IMR-90 (cell line): ENCODE results near the gene CDK6. TPM values are rescaled to one million over a fixed set of nuclear protein-coding genes. Genes with fewer than 3 reads are reported as not detected.

Experiments
- ATAC-seq: fragments of 200-7000 bp; cut with Tn5 transposase; 2 replicates; pipeline ENCODE4 v1.9.1; 2020; ENCODE audit warnings: low read depth, mild to moderate bottlenecking, moderate library complexity
- BruUV-seq: library from RNA; stranded (reverse); fragments of 400-500 nt; replicated peaks from 2 replicates; lab custom pipeline; 2021; lab: Mats Ljungman, UMichigan
- CTCF ChIA-PET: fragments of 300-600 bp; formaldehyde crosslinking; extraction: SDS; loops from one replicate; lab custom pipeline; 2021; ENCODE audit warnings: antibody characterized with exemption; lab: Yijun Ruan, JAX
- POLR2A ChIA-PET: fragments of 300-600 bp; sonication (Branson Sonifier 250); formaldehyde crosslinking; loops from one replicate; lab custom pipeline; 2022; ENCODE audit warnings: antibody characterized with exemption; ENCODE audit not compliant: unreplicated experiment; lab: Charles Lee
- DNase-seq: peaks from one replicate; pipeline ENCODE4 v3.0.0; 2013
- H2AFZ ChIP-seq: replicated peaks from 2 replicates; pipeline ENCODE3; 2013; ENCODE audit warnings: low read length, mild to moderate bottlenecking; ENCODE audit not compliant: poor library complexity
- H2AK5ac ChIP-seq: 2 replicates; pipeline ENCODE4 v1.6.1; 2013; ENCODE audit warnings: low read depth, low read length, inconsistent platforms
- H2AK9ac ChIP-seq: replicated peaks from 2 replicates; pipeline ENCODE3; 2013; ENCODE audit warnings: mild to moderate bottlenecking, low read depth, low read length, moderate library complexity; ENCODE audit not compliant: poor library complexity
- H2BK120ac ChIP-seq: 2 replicates; pipeline ENCODE4 v1.6.1; 2013; ENCODE audit warnings: low read depth, low read length, inconsistent platforms
- H2BK15ac ChIP-seq: 3 replicates; pipeline ENCODE4 v1.6.1; 2013; ENCODE audit warnings: low read depth, low read length, inconsistent platforms
- H2BK20ac ChIP-seq: 2 replicates; pipeline ENCODE4 v1.6.1; 2013; ENCODE audit warnings: low read depth, mild to moderate bottlenecking, inconsistent platforms, low read length, moderate library complexity
- H2BK5ac ChIP-seq: 2 replicates; pipeline ENCODE4 v1.6.1; 2013; ENCODE audit warnings: mild to moderate bottlenecking, low read depth, low read length, inconsistent platforms; ENCODE audit not compliant: poor library complexity, severe bottlenecking
- H3K14ac ChIP-seq: replicated peaks from 2 replicates; pipeline ENCODE4 v1.6.1; 2013; ENCODE audit warnings: low read depth, low read length, inconsistent platforms
- H3K18ac ChIP-seq: 2 replicates; pipeline ENCODE4 v1.6.1; 2013; ENCODE audit warnings: low read depth, low read length, control low read depth
- H3K23ac ChIP-seq: 2 replicates; pipeline ENCODE4 v1.6.1; 2013; ENCODE audit warnings: low read depth, low read length, inconsistent platforms
- H3K27ac ChIP-seq: 2 replicates; pipeline ENCODE4 v1.5.1; 2013; ENCODE audit warnings: mild to moderate bottlenecking, control low read depth, low read length; ENCODE audit not compliant: insufficient read depth
- H3K27me3 ChIP-seq: 2 replicates; pipeline ENCODE4 v1.6.1; 2013; ENCODE audit warnings: low read length; ENCODE audit not compliant: control insufficient read depth, insufficient read depth
- H3K36me3 ChIP-seq: 2 replicates; pipeline ENCODE4 v1.6.1; 2013; ENCODE audit warnings: low read length, mixed read lengths; ENCODE audit not compliant: control insufficient read depth, insufficient read depth
- H3K4ac ChIP-seq: 2 replicates; pipeline ENCODE4 v1.6.1; 2013; ENCODE audit warnings: low read depth, low read length, inconsistent platforms
- H3K4me1 ChIP-seq: 2 replicates; pipeline ENCODE4 v1.6.1; 2013; ENCODE audit warnings: low read length, mixed read lengths; ENCODE audit not compliant: control insufficient read depth, insufficient read depth
- H3K4me2 ChIP-seq: 2 replicates; pipeline ENCODE4 v1.6.1; 2013; ENCODE audit warnings: low read depth, mild to moderate bottlenecking, control low read depth, low read length, moderate library complexity
- H3K4me3 ChIP-seq: 2 replicates; pipeline ENCODE4 v1.5.1; 2013; ENCODE audit warnings: low read depth, mild to moderate bottlenecking, control low read depth, low read length, moderate library complexity; ENCODE audit not compliant: insufficient read depth
- H3K56ac ChIP-seq: 2 replicates; pipeline ENCODE4 v1.6.1; 2013; ENCODE audit warnings: low read length, inconsistent platforms; ENCODE audit not compliant: insufficient read depth; ENCODE audit errors: extremely low read depth
- H3K79me1 ChIP-seq, 2 experiments: 2 replicates each; pipeline ENCODE4 v1.6.1; 2013; ENCODE audit warnings: low read length in 2 of 2, inconsistent platforms in 1 of 2, low read depth in 1 of 2
- H3K9ac ChIP-seq: 2 replicates; pipeline ENCODE4 v1.6.1; 2013; ENCODE audit warnings: low read depth, low read length, control low read depth
- H3K9me1 ChIP-seq: 2 replicates; pipeline ENCODE4 v1.6.1; 2013; ENCODE audit warnings: low read length, inconsistent platforms; ENCODE audit not compliant: insufficient read depth
- H3K9me3 ChIP-seq: 2 replicates; pipeline ENCODE4 v1.6.1; 2013; ENCODE audit warnings: low read length; ENCODE audit not compliant: control insufficient read depth, insufficient read depth
- H4K20me1 ChIP-seq: 2 replicates; pipeline ENCODE4 v1.6.1; 2013; ENCODE audit warnings: low read length, inconsistent platforms; ENCODE audit not compliant: insufficient read depth
- H4K5ac ChIP-seq: 2 replicates; pipeline ENCODE4 v1.6.1; 2013; ENCODE audit warnings: mild to moderate bottlenecking, low read depth, low read length, control low read depth
- H4K8ac ChIP-seq, 2 experiments: 2 replicates each; pipeline ENCODE4 v1.6.1; 2013; ENCODE audit warnings: low read depth in 2 of 2, low read length in 2 of 2, control low read depth in 1 of 2, inconsistent platforms in 1 of 2
- H4K91ac ChIP-seq: 2 replicates; pipeline ENCODE4 v1.6.1; 2013; ENCODE audit warnings: low read depth, low read length, inconsistent platforms; ENCODE audit not compliant: insufficient read depth
- CHD1 ChIP-seq: IDR thresholded peaks from 2 replicates; pipeline ENCODE4 v1.6.1; 2012; ENCODE audit warnings: low read depth, low read length, improper control_type of control experiment
- MXI1 ChIP-seq: IDR thresholded peaks from 2 replicates; pipeline ENCODE4 v1.6.1; 2012; ENCODE audit warnings: low read depth, mild to moderate bottlenecking, low read length, moderate library complexity, borderline replicate concordance
- NFE2L2 ChIP-seq: fragments of 150-350 bp; IDR thresholded peaks from 2 replicates; pipeline ENCODE4 v1.6.1; 2016; ENCODE audit warnings: low read depth, mild to moderate bottlenecking, low read length
- RCOR1 ChIP-seq: IDR thresholded peaks from 2 replicates; pipeline ENCODE4 v1.6.1; 2012; ENCODE audit warnings: mild to moderate bottlenecking, low read length, improper control_type of control experiment; ENCODE audit not compliant: insufficient replicate concordance
- RFX5 ChIP-seq: IDR thresholded peaks from 2 replicates; pipeline ENCODE4 v1.8.0; 2012; ENCODE audit warnings: low read depth, mild to moderate bottlenecking, low read length, moderate library complexity
- SMC3 ChIP-seq: fragments of 150-350 bp; IDR thresholded peaks from 2 replicates; pipeline ENCODE4 v1.6.1; 2016; ENCODE audit warnings: low read depth, mild to moderate bottlenecking, antibody characterized with exemption, low read length, moderate library complexity
- WGBS, 2 experiments: methylation state at CpG; one replicate each; pipeline versions ENCODE4 v1.1.5 to v1.1.7; 2013; ENCODE audit warnings: missing lambda C conversion rate in 2 of 2; ENCODE audit not compliant: insufficient read length in 1 of 2; ENCODE audit errors: extremely low coverage in 2 of 2; 5-methylcytosine and 5-hydroxymethylcytosine counted together
- dilution Hi-C: fragments of 300-500 bp; cut with HindIII; formaldehyde crosslinking; loops from one replicate; pipeline ENCODE4 v1.14.3; 2018; ENCODE audit warnings: low sequenced_read_pairs; ENCODE audit not compliant: unreplicated experiment
- in situ Hi-C: fragments of 300-500 bp; cut with MboI; formaldehyde crosslinking; loops from 3 replicates; pipeline ENCODE4 v1.14.3; 2019; ENCODE audit warnings: low sequenced_read_pairs, inconsistent platforms, mixed read lengths
- intact Hi-C: fragments of 100-400 bp; cut with micrococcal nuclease; formaldehyde crosslinking; loops from 2 replicates; pipeline ENCODE4 v1.10.0; 2022
- polyA plus RNA-seq, 3 experiments: library from polyadenylated mRNA; depleted of rRNA; stranded (reverse); fragments of >200 nt; gene quantifications; 2 replicates each; pipeline ENCODE4 v1.2.3, GENCODE V29; 2012; ENCODE audit warnings: low replicate concordance in 1 of 3
- total RNA-seq: library from RNA; depleted of rRNA; stranded (reverse); fragments of >200 nt; gene quantifications from 2 replicates; pipeline ENCODE4 v1.2.3, GENCODE V29; 2012
- TF ChIP-seq, protein P1 (sequence below): fragments of 150-350 bp; IDR thresholded peaks from 2 replicates; pipeline ENCODE4 v1.6.1; 2016; ENCODE audit warnings: low read depth, mild to moderate bottlenecking, low read length, moderate library complexity, borderline replicate concordance

Gene CDK6
- total and polyA plus RNA-seq, 2 of the 4 experiments (the other 2 are of a cell fraction), result 21.5 to 195 TPM

DNA sequence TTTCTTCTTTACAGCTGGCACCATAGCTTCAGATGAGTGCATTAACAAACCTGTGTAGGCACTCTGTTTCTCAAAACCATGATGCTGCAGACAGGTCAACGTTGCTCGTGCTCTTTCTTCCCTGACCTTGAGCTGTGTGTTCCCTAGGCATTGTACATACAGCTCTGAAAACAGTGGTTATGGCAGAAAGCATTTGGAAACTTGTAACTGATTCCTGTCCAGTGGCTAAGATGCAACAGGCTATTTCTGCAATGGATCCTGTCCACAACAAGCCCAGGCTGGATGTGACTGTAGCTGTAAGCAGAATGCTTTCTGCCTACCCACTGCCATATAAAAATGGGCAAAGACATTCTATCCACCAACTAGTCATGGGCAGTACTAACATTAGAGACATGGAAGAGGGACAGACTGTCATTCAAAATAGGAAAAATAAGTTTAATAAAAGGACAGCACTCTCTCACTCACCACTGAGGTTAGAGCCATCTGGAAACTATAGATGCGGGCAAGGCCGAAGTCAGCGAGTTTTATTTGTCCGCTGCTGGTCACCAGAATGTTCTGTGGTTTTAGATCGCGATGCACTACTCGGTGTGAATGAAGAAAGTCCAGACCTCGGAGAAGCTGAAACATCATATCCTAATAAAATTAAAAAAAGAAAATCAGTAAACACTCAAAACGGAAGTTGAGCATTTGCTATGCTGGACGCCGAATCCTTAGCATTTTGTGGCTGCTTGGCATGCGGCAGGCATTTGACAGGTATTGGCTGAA, 111.0 kb downstream of the CDK6 start:
- Histone ChIP-seq H4K91ac (no peak overlapping the region), H3K23ac (no peak overlapping the region), H2AK9ac (no peak overlapping the region), H2AK5ac (no peak overlapping the region; the same call in 1 of the 2 replicates), H3K4me1 (peaks cover 8% of the 10 kb centered on the region), H4K20me1 (peaks cover 29% of the 10 kb centered on the region; the same call in 1 of the 2 replicates), H2AFZ (no peak overlapping the region), H4K5ac (no peak overlapping the region), H3K4ac (no peak overlapping the region), H4K8ac (no peak overlapping the region), H2BK5ac (peak overlapping the region; percentile 2), H3K9me1 (peaks cover 14% of the 10 kb centered on the region), H3K9ac (no peak overlapping the region), H3K18ac (no peak overlapping the region), H3K27ac (no peak overlapping the region), H3K4me2 (no peak overlapping the region), H3K14ac (no peak overlapping the region), H3K79me1 (peaks cover 41 to 71% of the 10 kb centered on the region in 2 experiments), H2BK120ac (no peak overlapping the region), H2BK20ac (no peak overlapping the region), H3K4me3 (no peak overlapping the region), H3K27me3 (no peaks in the 10 kb centered on the region), H3K9me3 (no peaks in the 10 kb centered on the region), H3K36me3 (peaks cover 25% of the 10 kb centered on the region), H3K56ac (no peak overlapping the region), H2BK15ac (no peak overlapping the region)
- dilution Hi-C loops, result no loop called here
- no peak for DNase-seq
- CTCF ChIA-PET, result no interaction called here
- WGBS, 2 experiments, result 93% methylated on average over 2 of the region's 14 CpGs; no CpG with 5 or more reads in 1 of the 2 experiments
- no TSS peak for BruUV-seq
- in situ Hi-C loops, result no loop called here
- TF ChIP-seq SMC3 (no peak), MXI1 (no peak), RFX5 (no peak), NFE2L2 (no peak), RCOR1 (no peak), CHD1 (no peak)
- TF ChIP-seq, protein P1, sequence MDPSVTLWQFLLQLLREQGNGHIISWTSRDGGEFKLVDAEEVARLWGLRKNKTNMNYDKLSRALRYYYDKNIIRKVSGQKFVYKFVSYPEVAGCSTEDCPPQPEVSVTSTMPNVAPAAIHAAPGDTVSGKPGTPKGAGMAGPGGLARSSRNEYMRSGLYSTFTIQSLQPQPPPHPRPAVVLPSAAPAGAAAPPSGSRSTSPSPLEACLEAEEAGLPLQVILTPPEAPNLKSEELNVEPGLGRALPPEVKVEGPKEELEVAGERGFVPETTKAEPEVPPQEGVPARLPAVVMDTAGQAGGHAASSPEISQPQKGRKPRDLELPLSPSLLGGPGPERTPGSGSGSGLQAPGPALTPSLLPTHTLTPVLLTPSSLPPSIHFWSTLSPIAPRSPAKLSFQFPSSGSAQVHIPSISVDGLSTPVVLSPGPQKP, result no peak
- intact Hi-C loops, result no loop called here
- no peak for ATAC-seq
- POLR2A ChIA-PET, result no interaction called here
